ENCODE data around the gene BAHD1.

DNA sequence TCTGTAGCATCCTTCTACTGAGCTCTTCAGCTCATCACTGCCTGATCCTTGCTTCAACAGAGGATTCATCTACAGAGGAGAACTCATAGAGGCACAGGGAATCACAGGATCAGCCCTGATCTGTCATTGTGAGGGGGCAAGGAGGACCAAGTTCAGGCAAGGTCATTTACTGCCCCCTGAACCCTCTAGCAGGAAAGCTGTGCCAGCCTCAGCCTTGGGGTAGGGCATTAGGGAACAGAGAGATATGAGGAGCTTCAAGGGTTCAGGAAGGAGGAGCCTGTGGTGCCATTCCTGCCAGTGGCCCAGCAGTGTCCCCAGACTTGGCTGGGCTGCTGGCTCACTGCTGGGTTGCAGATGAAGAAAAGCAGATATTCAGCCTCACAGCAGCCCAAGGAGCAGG, 38.3 kb downstream of the BAHD1 start:
- TF ChIP-seq POLR2A (IDR thresholded peaks at IDR 0.05) = no peak
- TF ChIP-seq, protein P1, sequence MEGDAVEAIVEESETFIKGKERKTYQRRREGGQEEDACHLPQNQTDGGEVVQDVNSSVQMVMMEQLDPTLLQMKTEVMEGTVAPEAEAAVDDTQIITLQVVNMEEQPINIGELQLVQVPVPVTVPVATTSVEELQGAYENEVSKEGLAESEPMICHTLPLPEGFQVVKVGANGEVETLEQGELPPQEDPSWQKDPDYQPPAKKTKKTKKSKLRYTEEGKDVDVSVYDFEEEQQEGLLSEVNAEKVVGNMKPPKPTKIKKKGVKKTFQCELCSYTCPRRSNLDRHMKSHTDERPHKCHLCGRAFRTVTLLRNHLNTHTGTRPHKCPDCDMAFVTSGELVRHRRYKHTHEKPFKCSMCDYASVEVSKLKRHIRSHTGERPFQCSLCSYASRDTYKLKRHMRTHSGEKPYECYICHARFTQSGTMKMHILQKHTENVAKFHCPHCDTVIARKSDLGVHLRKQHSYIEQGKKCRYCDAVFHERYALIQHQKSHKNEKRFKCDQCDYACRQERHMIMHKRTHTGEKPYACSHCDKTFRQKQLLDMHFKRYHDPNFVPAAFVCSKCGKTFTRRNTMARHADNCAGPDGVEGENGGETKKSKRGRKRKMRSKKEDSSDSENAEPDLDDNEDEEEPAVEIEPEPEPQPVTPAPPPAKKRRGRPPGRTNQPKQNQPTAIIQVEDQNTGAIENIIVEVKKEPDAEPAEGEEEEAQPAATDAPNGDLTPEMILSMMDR (IDR thresholded peaks at IDR 0.05) = no peak

Measured in gastroesophageal sphincter (tissue), 3 donors.